Activated CD8-positive, alpha-beta T cell treated with anti-CD3 and anti-CD28 coated beads, Interleukin-2, amount 10 ng/mL, durations not matched to agents 7 days and 5 days (primary cell): ENCODE measurements around the gene COA3. TPM values are rescaled to one million over a fixed set of nuclear protein-coding genes. Genes with fewer than 3 reads are reported as not detected.
A peak's percentile ranks its signal among the peaks of the same experiment; 100 is the strongest.

Experiments
- ATAC-seq: fragments of 150-1000 bp; cut with Tn5 transposase; one replicate; pipeline ENCODE4 v1.10.0; 2021; ENCODE audit warnings: moderate library complexity
- CTCF ChIA-PET: fragments of 350-600 bp; sonication (Branson Sonifier 250); formaldehyde crosslinking; loops from one replicate; lab custom pipeline; 2021; ENCODE audit warnings: antibody characterized with exemption; lab: Charles Lee
- POLR2A ChIA-PET: fragments of 350-600 bp; sonication (Branson Sonifier 250); formaldehyde crosslinking; loops from one replicate; lab custom pipeline; 2021; ENCODE audit warnings: antibody characterized with exemption; lab: Charles Lee
- DNase-seq: peaks from one replicate; pipeline ENCODE4 v3.0.0-alpha.2; 2020
- H3K27ac Mint-ChIP-seq: one replicate; pipeline ENCODE4 v1.8.0; 2021; ENCODE audit warnings: mild to moderate bottlenecking, mixed read lengths
- H3K27me3 Mint-ChIP-seq: one replicate; pipeline ENCODE4 v1.8.0; 2021; ENCODE audit warnings: low read depth, mixed read lengths
- H3K36me3 Mint-ChIP-seq: one replicate; pipeline ENCODE4 v1.8.0; 2021; ENCODE audit warnings: low read depth, mixed read lengths
- H3K4me1 Mint-ChIP-seq: one replicate; pipeline ENCODE4 v1.8.0; 2021; ENCODE audit warnings: low read depth, mixed read lengths
- H3K4me3 Mint-ChIP-seq: one replicate; pipeline ENCODE4 v1.8.0; 2021; ENCODE audit warnings: mild to moderate bottlenecking, mixed read lengths
- H3K9me3 Mint-ChIP-seq: one replicate; pipeline ENCODE4 v1.8.0; 2022; ENCODE audit warnings: mixed read lengths; ENCODE audit not compliant: insufficient read depth
- total RNA-seq, 2 experiments: library from RNA; stranded (reverse); gene quantifications; one replicate each; pipeline ENCODE4 v1.2.3, GENCODE V29; 2021

The COA3 gene
- total RNA-seq, 2 experiments from 2014 or later: 41.4 to 41.5 TPM

DNA sequence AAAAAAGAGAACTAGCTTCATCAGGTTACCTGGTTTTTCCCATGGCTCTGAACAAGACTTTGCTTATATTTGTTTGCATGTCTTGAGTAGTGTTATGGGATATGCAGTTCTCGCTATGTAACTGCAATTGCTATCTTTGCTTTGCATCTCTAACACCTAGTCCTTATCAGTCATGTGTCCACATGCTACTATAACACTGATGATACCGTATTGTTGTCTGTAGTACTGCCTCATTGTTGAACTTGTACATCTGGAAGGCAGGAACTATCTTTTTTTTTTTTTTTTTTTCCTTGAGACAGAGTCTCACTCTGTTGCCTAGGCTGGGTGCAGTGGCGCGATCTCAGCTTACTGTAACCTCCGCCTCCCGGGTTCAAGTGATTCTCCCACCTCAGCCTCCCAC lies 37.2 kb upstream of the COA3 start:
- POLR2A ChIA-PET: interaction anchor here (0.6 to 5.3 kb wide), 2 partner anchors 13 to 162 kb away, joined by 3 to 72 read pairs; partner anchors contain the start of gene BECN1
- Mint-ChIP-seq H3K4me3 (no peak overlapping the region), H3K4me1 (peaks cover 25% of the 10 kb centered on the region), H3K27ac (no peak overlapping the region), H3K9me3 (no peaks in the 10 kb centered on the region), H3K36me3 (peaks cover 44% of the 10 kb centered on the region), H3K27me3 (no peaks in the 10 kb centered on the region)
- CTCF ChIA-PET: interaction anchor here (0.7 to 4.7 kb wide), 4 partner anchors 8 to 257 kb away, joined by 3 to 42 read pairs (median 20); partner anchors contain the start of genes AOC2 and BECN1
- DNase-seq: no peak
- no peak for ATAC-seq

DNA sequence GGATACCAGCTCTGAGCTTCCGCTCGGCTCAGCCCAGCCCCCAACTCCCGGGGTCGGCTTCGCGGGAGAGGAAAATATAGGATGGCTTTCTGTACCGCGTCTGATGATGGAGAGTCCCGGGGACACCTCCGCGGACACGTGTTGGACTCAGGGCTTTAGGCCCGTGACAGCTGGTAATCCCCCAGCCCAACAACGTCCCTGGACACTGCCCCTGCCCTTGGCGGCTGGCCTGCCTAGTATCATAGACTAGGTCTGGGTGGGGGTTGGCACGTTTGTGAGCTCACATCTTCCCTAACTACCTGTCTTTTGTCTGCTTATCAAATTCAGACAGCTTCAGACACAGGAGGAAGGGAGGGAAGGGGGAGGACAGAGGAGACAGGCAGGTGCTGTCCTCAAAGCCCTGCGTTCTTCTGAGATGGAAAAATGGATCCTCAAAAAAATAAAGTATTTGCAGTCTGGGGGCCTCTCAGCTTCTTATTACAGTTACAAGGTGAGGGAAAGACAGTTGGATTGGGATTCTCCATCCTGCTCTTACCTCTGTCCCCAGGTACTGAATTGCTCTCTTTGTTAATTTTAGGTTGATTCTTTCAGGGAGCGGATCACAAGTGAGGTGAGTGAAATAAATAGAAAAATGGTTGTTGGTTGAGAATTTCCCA lies 35.4 kb upstream of the COA3 start:
- Mint-ChIP-seq H3K27me3 (no peaks in the 10 kb centered on the region), H3K4me3 (peak overlapping the region; percentile 94), H3K4me1 (peaks cover 25% of the 10 kb centered on the region), H3K27ac (peak overlapping the region; percentile 100), H3K9me3 (no peaks in the 10 kb centered on the region), H3K36me3 (peaks cover 36% of the 10 kb centered on the region)
- ATAC-seq (no peak), DNase-seq (no peak)
- ChIA-PET CTCF (interaction anchor here (0.6 to 4.7 kb wide), 7 partner anchors 10 to 360 kb away, joined by 3 to 42 read pairs (median 5); partner anchors contain the start of genes AOC2, BECN1 and PSMC3IP), POLR2A (interaction anchor here (0.6 to 5.3 kb wide), 11 partner anchors 8 to 482 kb away, joined by 3 to 72 read pairs (median 3); partner anchors contain the start of genes BECN1, BRCA1 and RPL27)

DNA sequence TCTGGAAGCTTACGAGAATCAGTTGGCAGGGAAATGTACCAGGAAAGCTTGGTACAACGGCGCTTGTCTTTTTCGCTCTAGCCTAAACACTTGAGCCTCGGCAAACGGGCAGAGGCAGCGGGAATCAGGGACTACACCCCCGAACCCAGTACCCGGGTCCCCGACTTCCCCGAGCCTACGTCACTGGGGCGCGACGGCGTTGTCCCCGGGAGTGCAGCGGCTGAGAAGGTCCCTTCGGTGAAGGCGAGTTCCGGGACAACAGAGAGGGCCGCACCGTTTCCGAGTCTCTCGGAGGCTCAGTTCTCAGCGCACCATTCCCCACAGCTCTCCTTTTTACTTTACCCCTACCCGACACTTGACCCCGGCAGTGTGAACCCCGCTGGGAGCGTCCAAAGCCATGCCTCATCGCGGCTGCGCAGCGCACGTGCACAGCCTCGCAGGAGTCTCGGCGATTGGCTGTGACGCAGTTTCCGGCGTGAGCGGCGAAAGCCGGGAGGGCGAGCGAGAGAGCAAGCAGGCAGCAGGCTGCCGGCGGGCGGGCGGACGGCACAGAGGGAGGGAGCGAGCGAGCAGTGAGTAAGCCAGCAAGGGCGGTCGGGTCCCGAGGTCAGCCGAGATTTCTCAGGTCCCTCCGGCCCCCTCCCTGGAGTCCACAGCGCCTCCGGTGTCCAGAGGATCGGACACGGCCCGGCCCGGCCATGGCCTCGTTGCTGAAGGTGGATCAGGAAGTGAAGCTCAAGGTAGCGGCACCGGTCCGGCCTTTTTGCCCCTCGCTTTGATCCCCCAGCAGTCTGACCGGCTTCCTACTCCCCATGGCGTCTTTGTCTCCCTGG lies 34.6 kb upstream of the COA3 start, which contains the start of gene PSME3:
Gene PSME3 (plus strand): TSS at position 464 of the 833 bp plus-strand sequence. CDS start 235 bp downstream, at position 699.
- CTCF ChIA-PET: interaction anchor here (0.6 to 4.7 kb wide), 7 partner anchors 9 to 359 kb away, joined by 3 to 42 read pairs (median 5); partner anchors contain the start of genes AOC2, BECN1 and PSMC3IP
- Mint-ChIP-seq H3K9me3 (no peaks in the 10 kb centered on the region), H3K27ac (peak within 1 kb of the TSS; percentile 100), H3K36me3 (peaks cover 31% of the 10 kb centered on the region), H3K27me3 (no peaks in the 10 kb centered on the region), H3K4me3 (peak within 1 kb of the TSS; percentile 94), H3K4me1 (peaks cover 25% of the 10 kb centered on the region)
- peak; percentile 92 for DNase-seq
- POLR2A ChIA-PET: interaction anchor here (0.6 to 5.3 kb wide), 13 partner anchors 9 to 534 kb away, joined by 3 to 72 read pairs (median 3); partner anchors contain the start of genes BECN1, BRCA1 and RPL27
- ATAC-seq: peak; percentile 94

DNA sequence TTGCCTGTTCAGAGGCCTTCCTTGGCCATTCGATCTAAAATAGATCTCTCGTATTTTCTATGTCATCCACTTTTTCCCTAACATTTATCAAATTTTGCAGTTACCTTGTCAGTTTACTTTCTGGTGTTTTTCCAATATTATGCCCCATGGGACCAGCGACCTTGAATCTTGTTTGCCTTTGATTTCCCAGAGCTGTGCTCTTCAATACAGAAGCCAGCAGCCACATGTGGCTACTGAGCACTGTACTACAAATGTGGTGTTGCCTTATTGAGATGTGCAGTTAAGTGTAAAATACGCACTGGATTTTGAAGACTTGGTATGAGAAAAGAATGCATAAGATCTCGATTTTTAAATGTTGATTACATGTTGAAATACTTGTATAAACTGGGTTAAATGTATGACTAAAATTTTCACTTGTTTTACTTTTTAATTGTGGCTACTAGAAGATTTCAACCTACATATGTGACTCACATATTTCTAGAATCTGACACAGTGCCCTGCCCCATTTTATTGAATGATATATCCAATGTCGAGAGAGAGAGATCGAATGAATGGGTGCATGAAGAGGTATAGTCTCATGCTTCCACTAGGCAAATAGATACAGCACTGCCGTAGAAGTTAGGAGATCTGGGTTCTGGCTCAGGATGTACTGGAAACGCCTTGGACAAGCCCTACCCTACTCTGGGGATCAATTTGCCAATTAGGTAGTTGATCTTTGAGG lies 33.9 kb upstream of the COA3 start:
- no peak for DNase-seq
- H3K27ac Mint-ChIP-seq: peak overlapping the region; percentile 100
- ChIA-PET POLR2A (interaction anchor here (0.8 to 5.3 kb wide), 7 partner anchors 9 to 535 kb away, joined by 3 to 72 read pairs (median 6); partner anchors contain the start of genes BECN1, RPL27 and VPS25), CTCF (interaction anchor here (1.8 to 4.7 kb wide), 5 partner anchors 8 to 254 kb away, joined by 4 to 42 read pairs (median 8); partner anchors contain the start of genes BECN1 and PSMC3IP)
- peaks cover 24% of the 10 kb centered on the region for H3K36me3 Mint-ChIP-seq
- H3K27me3 Mint-ChIP-seq: peaks cover 2% of the 10 kb centered on the region
- peak overlapping the region; percentile 94 for H3K4me3 Mint-ChIP-seq
- peaks cover 23% of the 10 kb centered on the region for H3K4me1 Mint-ChIP-seq
- no peaks in the 10 kb centered on the region for H3K9me3 Mint-ChIP-seq
- peak; percentile 7 for ATAC-seq

DNA sequence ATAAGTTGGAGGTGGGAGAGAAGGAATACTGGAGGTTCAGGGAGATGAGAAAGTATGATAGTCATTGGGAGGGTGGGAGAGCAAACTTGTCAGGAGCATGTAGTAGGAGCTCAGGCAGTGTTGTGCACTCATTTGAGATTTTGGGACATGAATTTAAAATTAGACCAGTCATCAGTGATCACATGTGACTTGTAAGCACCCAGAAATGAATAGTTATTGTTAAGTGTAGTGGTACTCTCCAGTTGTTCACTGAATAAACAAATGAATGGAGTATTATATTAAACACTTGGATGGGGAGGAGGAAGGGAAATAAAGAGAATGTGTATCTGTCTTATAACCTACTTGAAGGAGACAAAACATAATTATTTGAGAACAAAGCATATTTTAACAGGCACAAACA lies 32.5 kb upstream of the COA3 start:
- H3K4me3 Mint-ChIP-seq: no peak overlapping the region
- no peak for ATAC-seq
- CTCF ChIA-PET: interaction anchor here (0.6 to 4.7 kb wide), 5 partner anchors 10 to 253 kb away, joined by 3 to 29 read pairs (median 5); partner anchors contain the start of gene PSMC3IP
- DNase-seq: no peak
- peaks cover 21% of the 10 kb centered on the region for H3K4me1 Mint-ChIP-seq
- no peak overlapping the region for H3K27ac Mint-ChIP-seq
- H3K27me3 Mint-ChIP-seq: peaks cover 5% of the 10 kb centered on the region
- POLR2A ChIA-PET: interaction anchor here (1.4 to 5.3 kb wide), 2 partner anchors 8 to 58 kb away, joined by 4 to 72 read pairs; partner anchors contain the start of genes BECN1 and VPS25
- H3K9me3 Mint-ChIP-seq: no peaks in the 10 kb centered on the region
- peaks cover 17% of the 10 kb centered on the region for H3K36me3 Mint-ChIP-seq

DNA sequence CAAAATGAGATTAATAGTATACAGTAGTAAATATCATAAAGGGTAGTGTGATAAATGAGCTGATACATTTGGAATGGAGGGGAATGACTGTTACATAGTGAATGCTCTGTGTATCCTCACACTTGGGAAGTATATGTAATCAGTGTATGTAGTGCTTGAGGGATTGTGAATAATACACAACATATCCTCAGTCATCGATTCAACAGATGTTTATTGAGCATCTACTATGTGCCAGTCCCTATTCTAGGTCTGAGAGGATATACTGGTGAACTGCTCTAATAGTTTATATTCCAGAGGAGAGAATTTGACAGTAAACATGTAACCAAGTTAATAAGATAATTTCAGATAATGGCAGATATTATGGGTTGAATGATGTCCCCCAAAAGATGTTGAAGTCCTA lies 29.0 kb upstream of the COA3 start:
- Mint-ChIP-seq H3K36me3 (peaks cover 5% of the 10 kb centered on the region), H3K4me1 (peaks cover 24% of the 10 kb centered on the region), H3K4me3 (no peak overlapping the region), H3K27me3 (peaks cover 7% of the 10 kb centered on the region), H3K27ac (no peak overlapping the region), H3K9me3 (no peaks in the 10 kb centered on the region)
- ChIA-PET POLR2A (no interaction called here), CTCF (no interaction called here)
- no peak for ATAC-seq
- no peak for DNase-seq

DNA sequence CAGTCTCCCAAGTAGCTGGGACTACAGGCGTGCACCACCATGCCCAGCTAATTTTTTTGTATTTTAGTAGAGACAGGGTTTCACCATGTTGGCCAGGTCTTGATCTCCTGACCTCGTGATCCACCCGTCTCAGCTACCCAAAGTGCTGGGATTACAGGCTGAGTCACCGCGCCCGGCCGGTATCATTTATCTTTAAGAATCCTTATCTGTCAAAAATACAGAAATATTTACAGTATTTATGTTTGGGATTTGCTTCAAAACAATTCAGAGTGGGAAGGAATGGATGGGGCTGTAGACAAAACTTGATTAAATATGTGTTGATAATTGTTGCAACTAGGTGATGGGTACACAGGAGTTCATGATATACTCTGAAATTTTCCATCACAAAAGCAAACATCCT lies 22.7 kb upstream of the COA3 start:
- H3K27ac Mint-ChIP-seq: no peak overlapping the region

DNA sequence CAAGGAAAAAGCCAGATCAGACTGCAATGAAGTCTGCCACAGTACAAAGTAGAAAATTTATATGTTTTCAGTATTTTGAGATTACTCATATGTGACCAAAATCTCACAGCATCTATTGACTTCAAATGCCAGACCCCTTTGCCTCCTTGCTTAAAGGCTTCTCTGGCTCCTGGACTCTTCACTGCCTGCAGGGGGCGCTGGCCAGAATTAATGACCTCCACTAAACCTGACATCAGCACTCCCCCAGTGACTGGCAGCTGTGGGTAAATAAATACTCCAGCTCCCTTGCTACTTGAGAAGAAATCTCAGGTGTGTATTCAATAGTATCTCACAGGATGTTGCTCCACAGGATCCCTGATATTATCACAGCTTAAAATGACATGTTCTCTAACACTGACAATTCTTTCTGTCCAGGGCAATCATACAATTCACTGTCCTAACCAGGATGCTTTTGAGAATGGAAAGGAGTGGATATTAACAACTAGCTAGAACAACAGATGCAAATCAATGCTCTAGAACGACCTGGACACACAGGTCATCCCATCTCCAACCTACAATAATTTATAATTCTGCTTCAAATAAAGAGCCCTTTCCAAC lies 21.5 kb upstream of the COA3 start:
- ChIA-PET POLR2A (interaction anchor here (0.9 to 5.4 kb wide), 2 partner anchors 13 to 34 kb away, joined by 3 to 72 read pairs; partner anchors contain the start of gene PSME3), CTCF (interaction anchor here (0.6 to 4.7 kb wide), 19 partner anchors 9 to 242 kb away, joined by 3 to 29 read pairs (median 4); partner anchors contain the start of genes PSMC3IP and PSME3)
- H3K36me3 Mint-ChIP-seq: peaks cover 50% of the 10 kb centered on the region
- peak; percentile 79 for DNase-seq
- H3K4me3 Mint-ChIP-seq: no peak overlapping the region
- peaks cover under 1% of the 10 kb centered on the region for H3K27me3 Mint-ChIP-seq
- H3K9me3 Mint-ChIP-seq: no peaks in the 10 kb centered on the region
- H3K27ac Mint-ChIP-seq: peak overlapping the region; percentile 3
- peaks cover 28% of the 10 kb centered on the region for H3K4me1 Mint-ChIP-seq
- ATAC-seq: no peak

More for the DNA sequence above, 22.7 kb upstream of the COA3 start:
- Mint-ChIP-seq H3K27me3 (peaks cover 2% of the 10 kb centered on the region), H3K36me3 (peaks cover 41% of the 10 kb centered on the region), H3K4me3 (no peak overlapping the region), H3K9me3 (no peaks in the 10 kb centered on the region), H3K4me1 (peaks cover 30% of the 10 kb centered on the region)
- POLR2A ChIA-PET: interaction anchor here (5.4 kb wide), 1 partner anchor 12 kb away, joined by 72 read pairs; the partner anchor contains the start of gene PSME3
- CTCF ChIA-PET: interaction anchor here (1.5 to 4.7 kb wide), 7 partner anchors 12 to 243 kb away, joined by 4 to 29 read pairs (median 7); partner anchors contain the start of genes PSMC3IP, PSME3, RPL27 and VPS25
- DNase-seq: no peak
- ATAC-seq: no peak

DNA sequence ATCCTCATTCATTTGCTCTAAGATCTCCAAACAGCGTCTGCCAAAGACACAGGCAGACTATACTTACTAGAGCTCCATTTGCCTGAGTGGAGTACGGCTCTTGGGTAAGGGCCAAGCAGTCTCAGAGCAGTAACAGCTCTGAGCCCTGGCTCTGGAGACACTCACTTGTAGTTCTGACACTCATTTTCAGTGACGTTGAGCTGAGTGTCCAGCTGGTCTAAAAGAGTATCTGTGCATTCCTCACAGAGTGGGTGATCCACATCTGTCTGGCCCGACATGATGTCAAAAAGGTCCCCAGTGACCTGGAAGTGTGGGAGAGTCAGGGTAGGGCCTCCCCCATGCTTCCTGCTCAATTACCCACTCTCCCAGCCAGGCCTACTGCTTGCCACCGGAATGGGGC lies 19.9 kb upstream of the COA3 start:
- Mint-ChIP-seq H3K36me3 (peaks cover 57% of the 10 kb centered on the region), H3K4me1 (peaks cover 20% of the 10 kb centered on the region), H3K27me3 (no peaks in the 10 kb centered on the region), H3K4me3 (no peak overlapping the region), H3K9me3 (no peaks in the 10 kb centered on the region), H3K27ac (no peak overlapping the region)
- ChIA-PET POLR2A (no interaction called here), CTCF (interaction anchor here (1.0 to 4.7 kb wide), 4 partner anchors 11 to 110 kb away, joined by 3 to 21 read pairs (median 3); partner anchors contain the start of genes CNTD1 and COA3)
- DNase-seq: no peak
- ATAC-seq: no peak

DNA sequence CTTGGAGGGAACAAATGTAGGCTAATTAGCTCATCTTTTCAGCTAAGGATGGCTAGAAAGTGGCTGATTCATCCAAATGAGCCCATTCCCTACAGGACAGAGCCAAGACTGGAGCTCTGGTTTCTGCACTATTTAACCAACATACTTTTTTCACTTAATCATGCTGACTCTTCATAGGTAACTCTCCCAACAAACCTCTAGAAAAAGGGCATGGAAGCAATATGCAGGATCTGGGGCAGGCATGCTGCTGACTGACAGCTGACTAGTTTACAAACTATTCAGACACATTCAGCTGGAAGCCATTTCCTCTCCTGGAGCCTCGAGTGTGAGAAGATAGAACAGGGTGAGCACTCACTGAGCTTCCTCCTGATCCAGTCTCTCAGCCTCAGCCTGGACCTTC lies 19.4 kb upstream of the COA3 start:
- Mint-ChIP-seq H3K36me3 (peaks cover 57% of the 10 kb centered on the region), H3K4me1 (peaks cover 16% of the 10 kb centered on the region), H3K4me3 (no peak overlapping the region), H3K27me3 (no peaks in the 10 kb centered on the region), H3K9me3 (no peaks in the 10 kb centered on the region), H3K27ac (no peak overlapping the region)
- CTCF ChIA-PET: interaction anchor here (1.0 to 4.7 kb wide), 4 partner anchors 19 to 111 kb away, joined by 3 to 21 read pairs (median 3); partner anchors contain the start of genes CNTD1 and COA3
- no peak for DNase-seq
- no peak for ATAC-seq
- POLR2A ChIA-PET: no interaction called here
